IMR-90 (cell line): ENCODE results near the gene EPC1. TPM values are rescaled to one million over a fixed set of nuclear protein-coding genes. Genes with fewer than 3 reads are reported as not detected.
A peak's percentile ranks its signal among the peaks of the same experiment; 100 is the strongest.

Experiments used
- ATAC-seq: fragments of 200-7000 bp; cut with Tn5 transposase; 2 replicates; pipeline ENCODE4 v1.9.1; 2020; ENCODE audit warnings: low read depth, mild to moderate bottlenecking, moderate library complexity
- BruUV-seq: library from RNA; stranded (reverse); fragments of 400-500 nt; replicated peaks from 2 replicates; lab custom pipeline; 2021; lab: Mats Ljungman, UMichigan
- CTCF ChIA-PET: fragments of 300-600 bp; formaldehyde crosslinking; extraction: SDS; loops from one replicate; lab custom pipeline; 2021; ENCODE audit warnings: antibody characterized with exemption; lab: Yijun Ruan, JAX
- POLR2A ChIA-PET: fragments of 300-600 bp; sonication (Branson Sonifier 250); formaldehyde crosslinking; loops from one replicate; lab custom pipeline; 2022; ENCODE audit warnings: antibody characterized with exemption; ENCODE audit not compliant: unreplicated experiment; lab: Charles Lee
- DNase-seq: peaks from one replicate; pipeline ENCODE4 v3.0.0; 2013
- H2AFZ ChIP-seq: replicated peaks from 2 replicates; pipeline ENCODE3; 2013; ENCODE audit warnings: low read length, mild to moderate bottlenecking; ENCODE audit not compliant: poor library complexity
- H2AK5ac ChIP-seq: 2 replicates; pipeline ENCODE4 v1.6.1; 2013; ENCODE audit warnings: low read depth, low read length, inconsistent platforms
- H2AK9ac ChIP-seq: replicated peaks from 2 replicates; pipeline ENCODE3; 2013; ENCODE audit warnings: mild to moderate bottlenecking, low read depth, low read length, moderate library complexity; ENCODE audit not compliant: poor library complexity
- H2BK120ac ChIP-seq: 2 replicates; pipeline ENCODE4 v1.6.1; 2013; ENCODE audit warnings: low read depth, low read length, inconsistent platforms
- H2BK15ac ChIP-seq: 3 replicates; pipeline ENCODE4 v1.6.1; 2013; ENCODE audit warnings: low read depth, low read length, inconsistent platforms
- H2BK20ac ChIP-seq: 2 replicates; pipeline ENCODE4 v1.6.1; 2013; ENCODE audit warnings: low read depth, mild to moderate bottlenecking, inconsistent platforms, low read length, moderate library complexity
- H2BK5ac ChIP-seq: 2 replicates; pipeline ENCODE4 v1.6.1; 2013; ENCODE audit warnings: mild to moderate bottlenecking, low read depth, low read length, inconsistent platforms; ENCODE audit not compliant: poor library complexity, severe bottlenecking
- H3K14ac ChIP-seq: replicated peaks from 2 replicates; pipeline ENCODE4 v1.6.1; 2013; ENCODE audit warnings: low read depth, low read length, inconsistent platforms
- H3K18ac ChIP-seq: 2 replicates; pipeline ENCODE4 v1.6.1; 2013; ENCODE audit warnings: low read depth, low read length, control low read depth
- H3K23ac ChIP-seq: 2 replicates; pipeline ENCODE4 v1.6.1; 2013; ENCODE audit warnings: low read depth, low read length, inconsistent platforms
- H3K27ac ChIP-seq: 2 replicates; pipeline ENCODE4 v1.5.1; 2013; ENCODE audit warnings: mild to moderate bottlenecking, control low read depth, low read length; ENCODE audit not compliant: insufficient read depth
- H3K27me3 ChIP-seq: 2 replicates; pipeline ENCODE4 v1.6.1; 2013; ENCODE audit warnings: low read length; ENCODE audit not compliant: control insufficient read depth, insufficient read depth
- H3K36me3 ChIP-seq: 2 replicates; pipeline ENCODE4 v1.6.1; 2013; ENCODE audit warnings: low read length, mixed read lengths; ENCODE audit not compliant: control insufficient read depth, insufficient read depth
- H3K4ac ChIP-seq: 2 replicates; pipeline ENCODE4 v1.6.1; 2013; ENCODE audit warnings: low read depth, low read length, inconsistent platforms
- H3K4me1 ChIP-seq: 2 replicates; pipeline ENCODE4 v1.6.1; 2013; ENCODE audit warnings: low read length, mixed read lengths; ENCODE audit not compliant: control insufficient read depth, insufficient read depth
- H3K4me2 ChIP-seq: 2 replicates; pipeline ENCODE4 v1.6.1; 2013; ENCODE audit warnings: low read depth, mild to moderate bottlenecking, control low read depth, low read length, moderate library complexity
- H3K4me3 ChIP-seq: 2 replicates; pipeline ENCODE4 v1.5.1; 2013; ENCODE audit warnings: low read depth, mild to moderate bottlenecking, control low read depth, low read length, moderate library complexity; ENCODE audit not compliant: insufficient read depth
- H3K56ac ChIP-seq: 2 replicates; pipeline ENCODE4 v1.6.1; 2013; ENCODE audit warnings: low read length, inconsistent platforms; ENCODE audit not compliant: insufficient read depth; ENCODE audit errors: extremely low read depth
- H3K79me1 ChIP-seq, 2 experiments: 2 replicates each; pipeline ENCODE4 v1.6.1; 2013; ENCODE audit warnings: low read length in 2 of 2, inconsistent platforms in 1 of 2, low read depth in 1 of 2
- H3K9ac ChIP-seq: 2 replicates; pipeline ENCODE4 v1.6.1; 2013; ENCODE audit warnings: low read depth, low read length, control low read depth
- H3K9me1 ChIP-seq: 2 replicates; pipeline ENCODE4 v1.6.1; 2013; ENCODE audit warnings: low read length, inconsistent platforms; ENCODE audit not compliant: insufficient read depth
- H3K9me3 ChIP-seq: 2 replicates; pipeline ENCODE4 v1.6.1; 2013; ENCODE audit warnings: low read length; ENCODE audit not compliant: control insufficient read depth, insufficient read depth
- H4K20me1 ChIP-seq: 2 replicates; pipeline ENCODE4 v1.6.1; 2013; ENCODE audit warnings: low read length, inconsistent platforms; ENCODE audit not compliant: insufficient read depth
- H4K5ac ChIP-seq: 2 replicates; pipeline ENCODE4 v1.6.1; 2013; ENCODE audit warnings: mild to moderate bottlenecking, low read depth, low read length, control low read depth
- H4K8ac ChIP-seq, 2 experiments: 2 replicates each; pipeline ENCODE4 v1.6.1; 2013; ENCODE audit warnings: low read depth in 2 of 2, low read length in 2 of 2, control low read depth in 1 of 2, inconsistent platforms in 1 of 2
- H4K91ac ChIP-seq: 2 replicates; pipeline ENCODE4 v1.6.1; 2013; ENCODE audit warnings: low read depth, low read length, inconsistent platforms; ENCODE audit not compliant: insufficient read depth
- CEBPB ChIP-seq: IDR thresholded peaks from 2 replicates; pipeline ENCODE4 v1.6.1; 2012; ENCODE audit warnings: low read depth, low read length, improper control_type of control experiment
- RAD21 ChIP-seq: IDR thresholded peaks from 2 replicates; pipeline ENCODE4 v1.6.1; 2012; ENCODE audit warnings: low read length, improper control_type of control experiment
- WGBS, 2 experiments: methylation state at CpG; one replicate each; pipeline versions ENCODE4 v1.1.5 to v1.1.7; 2013; ENCODE audit warnings: missing lambda C conversion rate in 2 of 2; ENCODE audit not compliant: insufficient read length in 1 of 2; ENCODE audit errors: extremely low coverage in 2 of 2; 5-methylcytosine and 5-hydroxymethylcytosine counted together
- dilution Hi-C: fragments of 300-500 bp; cut with HindIII; formaldehyde crosslinking; loops from one replicate; pipeline ENCODE4 v1.14.3; 2018; ENCODE audit warnings: low sequenced_read_pairs; ENCODE audit not compliant: unreplicated experiment
- in situ Hi-C: fragments of 300-500 bp; cut with MboI; formaldehyde crosslinking; loops from 3 replicates; pipeline ENCODE4 v1.14.3; 2019; ENCODE audit warnings: low sequenced_read_pairs, inconsistent platforms, mixed read lengths
- intact Hi-C: fragments of 100-400 bp; cut with micrococcal nuclease; formaldehyde crosslinking; loops from 2 replicates; pipeline ENCODE4 v1.10.0; 2022
- polyA plus RNA-seq, 3 experiments: library from polyadenylated mRNA; depleted of rRNA; stranded (reverse); fragments of >200 nt; gene quantifications; 2 replicates each; pipeline ENCODE4 v1.2.3, GENCODE V29; 2012; ENCODE audit warnings: low replicate concordance in 1 of 3
- total RNA-seq: library from RNA; depleted of rRNA; stranded (reverse); fragments of >200 nt; gene quantifications from 2 replicates; pipeline ENCODE4 v1.2.3, GENCODE V29; 2012
- TF ChIP-seq, protein P1 (sequence below): conservative IDR thresholded peaks from 2 replicates; pipeline ENCODE4 v1.5.1; 2012; ENCODE audit warnings: mild to moderate bottlenecking, low read depth, low read length, improper control_type of control experiment

EPC1 gene
- total and polyA plus RNA-seq, 2 of the 4 experiments (the other 2 are of a cell fraction): 21.9 to 23.5 TPM

DNA sequence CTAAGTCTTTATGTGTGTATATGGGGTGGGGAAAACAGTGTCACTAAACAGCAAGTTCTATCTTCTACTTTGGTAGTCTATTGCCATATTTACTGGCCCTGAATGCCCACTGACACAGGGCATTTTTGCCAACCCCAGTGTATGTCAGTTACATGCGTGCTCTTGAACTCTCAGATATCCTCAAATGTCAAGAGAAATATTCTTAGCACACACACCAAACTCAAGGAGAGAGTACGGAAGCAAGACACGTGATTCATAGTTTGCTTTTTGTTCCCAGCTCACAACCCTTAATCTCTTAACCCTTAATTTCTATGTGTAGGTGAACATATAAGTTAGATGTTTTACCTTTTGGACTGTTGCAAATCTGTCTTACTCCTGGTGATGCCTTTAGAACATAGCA, 39.3 kb downstream of the EPC1 start:
- no peak for DNase-seq
- no peak overlapping the region for H2AK9ac ChIP-seq
- in situ Hi-C loops: no loop called here
- no peak for ATAC-seq
- peak overlapping the region; percentile 69; the same call in 1 of the 2 replicates for H3K23ac ChIP-seq
- no peaks in the 10 kb centered on the region for H3K4me1 ChIP-seq
- no TSS peak for BruUV-seq
- no peak overlapping the region for H3K14ac ChIP-seq
- H3K79me1 ChIP-seq: peaks cover 24 to 64% of the 10 kb centered on the region in 2 experiments
- no peak overlapping the region for H3K4me2 ChIP-seq
- no peaks in the 10 kb centered on the region for H3K9me3 ChIP-seq
- no peak overlapping the region for H2AK5ac ChIP-seq
- peaks cover 72% of the 10 kb centered on the region for H4K20me1 ChIP-seq
- no peak overlapping the region for H3K56ac ChIP-seq
- no CpG with 5 or more reads among the region's 3 CpGs for WGBS, 2 experiments
- no peak overlapping the region for H4K91ac ChIP-seq
- no peaks in the 10 kb centered on the region for H3K27me3 ChIP-seq
- peaks cover 19% of the 10 kb centered on the region for H3K36me3 ChIP-seq
- no peak overlapping the region for H2BK20ac ChIP-seq
- no peak overlapping the region for H3K9ac ChIP-seq
- H3K4me3 ChIP-seq: no peak overlapping the region
- no peak overlapping the region for H3K27ac ChIP-seq
- H3K4ac ChIP-seq: no peak overlapping the region
- H3K9me1 ChIP-seq: peaks cover 11% of the 10 kb centered on the region; the same call in 1 of the 2 replicates
- H2AFZ ChIP-seq: no peak overlapping the region
- no peak overlapping the region for H2BK15ac ChIP-seq
- dilution Hi-C loops: no loop called here
- no peak overlapping the region for H4K5ac ChIP-seq
- ChIA-PET POLR2A (no interaction called here), CTCF (interaction anchor here (0.8 kb wide), 1 partner anchor 38 kb away, joined by 3 read pairs; no protein-coding TSS in a partner anchor)
- H3K18ac ChIP-seq: no peak overlapping the region
- H4K8ac ChIP-seq: no peak overlapping the region
- TF ChIP-seq CEBPB (no peak), RAD21 (no peak)
- TF ChIP-seq, protein P1, sequence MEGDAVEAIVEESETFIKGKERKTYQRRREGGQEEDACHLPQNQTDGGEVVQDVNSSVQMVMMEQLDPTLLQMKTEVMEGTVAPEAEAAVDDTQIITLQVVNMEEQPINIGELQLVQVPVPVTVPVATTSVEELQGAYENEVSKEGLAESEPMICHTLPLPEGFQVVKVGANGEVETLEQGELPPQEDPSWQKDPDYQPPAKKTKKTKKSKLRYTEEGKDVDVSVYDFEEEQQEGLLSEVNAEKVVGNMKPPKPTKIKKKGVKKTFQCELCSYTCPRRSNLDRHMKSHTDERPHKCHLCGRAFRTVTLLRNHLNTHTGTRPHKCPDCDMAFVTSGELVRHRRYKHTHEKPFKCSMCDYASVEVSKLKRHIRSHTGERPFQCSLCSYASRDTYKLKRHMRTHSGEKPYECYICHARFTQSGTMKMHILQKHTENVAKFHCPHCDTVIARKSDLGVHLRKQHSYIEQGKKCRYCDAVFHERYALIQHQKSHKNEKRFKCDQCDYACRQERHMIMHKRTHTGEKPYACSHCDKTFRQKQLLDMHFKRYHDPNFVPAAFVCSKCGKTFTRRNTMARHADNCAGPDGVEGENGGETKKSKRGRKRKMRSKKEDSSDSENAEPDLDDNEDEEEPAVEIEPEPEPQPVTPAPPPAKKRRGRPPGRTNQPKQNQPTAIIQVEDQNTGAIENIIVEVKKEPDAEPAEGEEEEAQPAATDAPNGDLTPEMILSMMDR: no peak
- intact Hi-C loops: no loop called here
- no peak overlapping the region for H2BK5ac ChIP-seq
- no peak overlapping the region for H2BK120ac ChIP-seq
